NCI-H1694 (cell line): ENCODE data around the gene TEX264.
"Not testable (repeated sequence)": the region's sequence is repeated elsewhere in the genome, so short reads cannot be mapped to it uniquely, and the experiment has no call there.

ENCODE experiments used
- DNase-seq: peaks from one replicate; lab custom pipeline; 2025; lab: John Stamatoyannopoulos, UW

TEX264 gene

GRCh38 chr3:51717446-51717845 is 46.4 kb downstream of the TEX264 start:
- DNase-seq: no peak

GRCh38 chr3:51717947-51718346 is 46.9 kb downstream of the TEX264 start:
- no peak for DNase-seq

GRCh38 chr3:51718547-51719409 is 47.7 kb downstream of the TEX264 start:
- peak; percentile 41 for DNase-seq

- no peak for DNase-seq
Measured at GRCh38 chr3:51719410-51720025, 48.5 kb downstream of the TEX264 start.

- DNase-seq: no peak
Measured at GRCh38 chr3:51720292-51721061, 49.4 kb downstream of the TEX264 start.

- no peak for DNase-seq
Measured at GRCh38 chr3:51721062-51721745, 50.2 kb downstream of the TEX264 start.

- no peak for DNase-seq
Measured at GRCh38 chr3:51722362-51722761, 51.3 kb downstream of the TEX264 start.

- no peak for DNase-seq
Measured at GRCh38 chr3:51727500-51727899, 56.4 kb downstream of the TEX264 start.

GRCh38 chr3:51729042-51729633 is 58.1 kb downstream of the TEX264 start:
- DNase-seq: no peak

- DNase-seq: no peak
Measured at GRCh38 chr3:51733859-51734571, 63.0 kb downstream of the TEX264 start.

- no peak for DNase-seq
Measured at GRCh38 chr3:51734572-51734907, 63.5 kb downstream of the TEX264 start.

GRCh38 chr3:51735039-51735438 is 64.0 kb downstream of the TEX264 start:
- no peak for DNase-seq

GRCh38 chr3:51735950-51736349 is 64.9 kb downstream of the TEX264 start:
- DNase-seq: no peak

GRCh38 chr3:51739110-51739509 is 68.1 kb downstream of the TEX264 start:
- no peak for DNase-seq

GRCh38 chr3:51742320-51742719 is 71.3 kb downstream of the TEX264 start:
- not testable (repeated sequence) for DNase-seq

GRCh38 chr3:51742978-51743377 is 71.9 kb downstream of the TEX264 start:
- not testable (repeated sequence) for DNase-seq

GRCh38 chr3:51747840-51748239 is 76.8 kb downstream of the TEX264 start:
- no peak for DNase-seq

GRCh38 chr3:51748327-51748726 is 77.3 kb downstream of the TEX264 start:
- no peak for DNase-seq

- no peak for DNase-seq
Measured at GRCh38 chr3:51750878-51751277, 79.8 kb downstream of the TEX264 start.

- DNase-seq: no peak
Measured at GRCh38 chr3:51751287-51751686, 80.2 kb downstream of the TEX264 start.
